Loucy (cell line): Measurements from ENCODE around the gene ATXN2.

Experiments
- H2AFZ ChIP-seq: fragments of 200-600 bp; sonication (generic); 2 replicates; pipeline ENCODE4 v1.6.0; 2016; ENCODE audit warnings: antibody characterized with exemption, mild to moderate bottlenecking, low read length, moderate library complexity
- H3F3A ChIP-seq: fragments of 200-600 bp; 2 replicates; pipeline ENCODE4 v1.6.0; 2016; ENCODE audit warnings: antibody characterized with exemption, low read depth, mild to moderate bottlenecking
- H3K27me3 ChIP-seq: fragments of 200-600 bp; sonication (generic); 2 replicates; pipeline ENCODE4 v1.6.1; 2014; ENCODE audit warnings: low read length, mild to moderate bottlenecking; ENCODE audit not compliant: insufficient read depth, poor library complexity, severe bottlenecking
- H3K36me3 ChIP-seq: fragments of 200-600 bp; sonication (generic); 2 replicates; pipeline ENCODE4 v1.6.1; 2016; ENCODE audit warnings: low read length; ENCODE audit not compliant: insufficient read depth
- H3K4me1 ChIP-seq: fragments of 200-600 bp; sonication (generic); 2 replicates; pipeline ENCODE4 v1.5.1; 2014; ENCODE audit warnings: low read length, mild to moderate bottlenecking; ENCODE audit not compliant: insufficient read depth, poor library complexity, severe bottlenecking
- H3K4me2 ChIP-seq: fragments of 200-600 bp; sonication (generic); 2 replicates; pipeline ENCODE4 v1.6.0; 2014; ENCODE audit warnings: antibody characterized with exemption, low read length, low read depth, mild to moderate bottlenecking; ENCODE audit not compliant: poor library complexity, severe bottlenecking
- H3K4me3 ChIP-seq: fragments of 200-600 bp; sonication (generic); 2 replicates; pipeline ENCODE4 v1.5.1; 2014; ENCODE audit warnings: low read length, mild to moderate bottlenecking, mixed read lengths; ENCODE audit not compliant: poor library complexity, severe bottlenecking
- H3K79me2 ChIP-seq: fragments of 200-600 bp; sonication (generic); 2 replicates; pipeline ENCODE4 v1.6.1; 2014; ENCODE audit warnings: low read length; ENCODE audit not compliant: insufficient read depth
- H3K9ac ChIP-seq: fragments of 200-600 bp; sonication (generic); 2 replicates; pipeline ENCODE4 v1.6.0; 2014; ENCODE audit warnings: mild to moderate bottlenecking, low read depth, low read length, moderate library complexity; ENCODE audit not compliant: poor library complexity, severe bottlenecking
- H3K9me2 ChIP-seq: fragments of 200-600 bp; sonication (generic); replicated peaks from 2 replicates; pipeline ENCODE4 v1.6.1; 2016; ENCODE audit warnings: low read depth, low read length, mixed read lengths
- H3K9me3 ChIP-seq: fragments of 200-600 bp; sonication (generic); 2 replicates; pipeline ENCODE4 v1.6.1; 2014; ENCODE audit warnings: mild to moderate bottlenecking, antibody characterized with exemption, low read length, low read depth; ENCODE audit not compliant: insufficient read depth
- H4K20me1 ChIP-seq: fragments of 200-600 bp; sonication (generic); 2 replicates; pipeline ENCODE4 v1.6.0; 2014; ENCODE audit warnings: antibody characterized with exemption, low read length, mild to moderate bottlenecking; ENCODE audit not compliant: insufficient read depth, poor library complexity, severe bottlenecking
- CTCF ChIP-seq: fragments of 200-600 bp; sonication (generic); conservative IDR thresholded peaks from 2 replicates; pipeline ENCODE4 v1.5.1; 2014; ENCODE audit warnings: mild to moderate bottlenecking, antibody characterized with exemption, low read length
- EZH2phosphoT487 ChIP-seq: fragments of 200-600 bp; IDR thresholded peaks from 2 replicates; pipeline ENCODE4 v1.6.1; 2018; ENCODE audit warnings: antibody characterized with exemption, mild to moderate bottlenecking, moderate library complexity, borderline replicate concordance

ATXN2 gene

GRCh38 chr12:111438481-111438880, 160.6 kb downstream of the ATXN2 start:
- H3K4me1 ChIP-seq: peaks cover 88% of the 10 kb centered on the region

GRCh38 chr12:111437816-111438454, 161.2 kb downstream of the ATXN2 start:
- peaks cover 30% of the 10 kb centered on the region; the same call in 1 of the 2 replicates for H3K36me3 ChIP-seq
- peak overlapping the region; percentile 15 for H3K4me3 ChIP-seq
- H3K79me2 ChIP-seq: peaks cover 97% of the 10 kb centered on the region
- H3K9me3 ChIP-seq: no peaks in the 10 kb centered on the region
- no peaks in the 10 kb centered on the region for H3K27me3 ChIP-seq
- H3F3A ChIP-seq: peaks cover 10% of the 10 kb centered on the region
- no peak overlapping the region for H3K9ac ChIP-seq
- no peak overlapping the region for H2AFZ ChIP-seq
- peaks cover 69% of the 10 kb centered on the region for H4K20me1 ChIP-seq
- H3K9me2 ChIP-seq: no peaks in the 10 kb centered on the region
- TF ChIP-seq CTCF (no peak), EZH2phosphoT487 (no peak)
- H3K4me2 ChIP-seq: peak overlapping the region; percentile 75
- H3K4me1 ChIP-seq: peaks cover 87% of the 10 kb centered on the region

More at GRCh38 chr12:111438481-111438880, 160.6 kb downstream of the ATXN2 start:
- H3F3A ChIP-seq: peaks cover 10% of the 10 kb centered on the region
- peak overlapping the region; percentile 15 for H3K4me3 ChIP-seq
- peak overlapping the region; percentile 75 for H3K4me2 ChIP-seq
- H4K20me1 ChIP-seq: peaks cover 69% of the 10 kb centered on the region
- no peak overlapping the region for H2AFZ ChIP-seq
- peaks cover 35% of the 10 kb centered on the region; the same call in 1 of the 2 replicates for H3K36me3 ChIP-seq
- peak overlapping the region; percentile 30 for H3K9ac ChIP-seq
- H3K79me2 ChIP-seq: peaks cover 97% of the 10 kb centered on the region
- no peaks in the 10 kb centered on the region for H3K9me3 ChIP-seq
- TF ChIP-seq EZH2phosphoT487: no peak
- no peak for TF ChIP-seq CTCF
- H3K27me3 ChIP-seq: no peaks in the 10 kb centered on the region
- no peaks in the 10 kb centered on the region for H3K9me2 ChIP-seq

- Histone ChIP-seq H2AFZ (no peak overlapping the region), H3K4me1 (peaks cover 83% of the 10 kb centered on the region), H3F3A (peaks cover 10% of the 10 kb centered on the region), H3K9me3 (no peaks in the 10 kb centered on the region), H3K9ac (peak overlapping the region; percentile 15), H3K4me2 (no peak overlapping the region), H3K4me3 (no peak overlapping the region), H4K20me1 (peaks cover 63% of the 10 kb centered on the region), H3K36me3 (peaks cover 25% of the 10 kb centered on the region; the same call in 1 of the 2 replicates), H3K9me2 (no peaks in the 10 kb centered on the region), H3K27me3 (no peaks in the 10 kb centered on the region), H3K79me2 (peaks cover 97% of the 10 kb centered on the region)
- TF ChIP-seq CTCF (no peak), EZH2phosphoT487 (no peak)
These were observed 162.3 kb downstream of the ATXN2 start for GRCh38 chr12:111436811-111437210.
